NCI-H460 (cell line): ENCODE results near the gene VPS13D. TPM values are rescaled to one million over a fixed set of nuclear protein-coding genes. Genes with fewer than 3 reads are reported as not detected.

Experiments
- DNase-seq: peaks from one replicate; pipeline ENCODE4 v3.0.0-alpha.2; 2016; ENCODE audit warnings: low read depth; ENCODE audit errors: extremely low read depth
- total RNA-seq: library from RNA; depleted of rRNA; stranded (reverse); fragments of >200 nt; shearing (Covaris generic); gene quantifications from 2 replicates; pipeline ENCODE4 v1.2.3, GENCODE V29; 2014

Gene VPS13D
- total RNA-seq, 1 experiment from 2014 or later = 13.7 TPM

- no peak for DNase-seq
These were observed 103.4 kb downstream of the VPS13D start for GRCh38 chr1:12333036-12333785.

DNA sequence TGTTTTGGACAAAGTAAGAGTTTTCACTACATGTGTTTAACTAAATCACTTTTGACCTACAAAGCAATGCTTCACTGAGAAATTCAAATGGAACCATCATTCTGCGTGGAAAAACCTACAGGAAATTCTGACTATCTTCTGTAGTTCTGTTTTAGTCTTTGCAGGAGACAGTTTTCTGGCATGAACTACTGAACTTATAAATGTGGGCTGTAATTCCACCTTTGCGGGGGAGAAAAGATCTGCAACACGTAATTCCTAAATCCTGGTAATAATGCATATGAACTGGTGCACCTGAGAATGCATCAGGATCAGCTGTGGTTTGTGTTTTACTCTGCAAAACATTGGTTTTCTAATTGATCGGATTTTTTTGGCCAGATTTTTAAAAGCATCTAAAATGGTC, 106.0 kb downstream of the VPS13D start:
- DNase-seq = no peak

GRCh38 chr1:12336413-12336812, 106.6 kb downstream of the VPS13D start:
- no peak for DNase-seq

GRCh38 chr1:12338017-12338416, 108.2 kb downstream of the VPS13D start:
- no peak for DNase-seq

DNA sequence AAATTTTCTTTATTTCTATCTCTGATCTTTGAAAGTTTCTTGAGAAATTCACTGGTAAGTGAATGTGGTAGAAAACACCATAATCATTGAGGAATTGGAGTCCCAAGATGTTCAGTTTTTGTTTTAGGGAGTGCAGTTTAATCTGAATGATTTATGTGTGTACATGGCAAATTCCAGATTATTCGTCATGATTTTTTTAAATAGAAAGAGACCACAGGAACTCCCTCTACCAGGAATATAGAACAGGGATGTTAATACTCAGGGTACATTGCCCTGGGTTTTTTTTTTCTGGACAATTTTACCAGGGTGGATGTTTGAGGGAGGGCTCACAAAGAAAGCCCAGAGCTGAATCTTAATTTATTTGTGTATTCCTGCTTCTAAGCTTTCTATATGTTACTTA, 109.0 kb downstream of the VPS13D start:
- DNase-seq = no peak

- DNase-seq = no peak
These were observed 109.6 kb downstream of the VPS13D start for GRCh38 chr1:12339396-12339795.

- DNase-seq = no peak
These were observed 110.1 kb downstream of the VPS13D start for GRCh38 chr1:12339811-12340543.

GRCh38 chr1:12340544-12340930, 110.7 kb downstream of the VPS13D start:
- no peak for DNase-seq

DNA sequence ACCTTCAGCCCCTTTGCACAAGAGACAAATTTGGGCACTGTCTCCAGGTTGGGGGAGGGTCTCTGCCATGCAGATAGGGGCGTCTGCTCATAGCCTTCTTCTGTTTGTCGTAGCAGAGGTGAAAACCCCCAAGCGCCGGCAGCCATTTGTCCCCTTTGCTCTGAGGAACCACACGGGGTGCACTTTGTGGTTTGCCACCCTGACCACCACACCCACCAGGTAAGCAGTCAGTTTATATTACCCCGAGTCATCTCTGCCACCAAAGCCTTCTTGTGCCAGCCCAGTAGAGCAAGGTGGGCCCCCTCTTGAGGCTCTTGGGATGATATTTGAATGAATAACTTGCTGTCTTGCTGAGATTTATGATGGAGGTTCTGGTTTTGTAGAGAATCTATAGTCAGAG, 111.8 kb downstream of the VPS13D start:
- DNase-seq = no peak

- DNase-seq = no peak
These were observed 112.7 kb downstream of the VPS13D start for GRCh38 chr1:12342401-12343003.

- no peak for DNase-seq
These were observed 114.1 kb downstream of the VPS13D start for GRCh38 chr1:12343823-12344487.

DNA sequence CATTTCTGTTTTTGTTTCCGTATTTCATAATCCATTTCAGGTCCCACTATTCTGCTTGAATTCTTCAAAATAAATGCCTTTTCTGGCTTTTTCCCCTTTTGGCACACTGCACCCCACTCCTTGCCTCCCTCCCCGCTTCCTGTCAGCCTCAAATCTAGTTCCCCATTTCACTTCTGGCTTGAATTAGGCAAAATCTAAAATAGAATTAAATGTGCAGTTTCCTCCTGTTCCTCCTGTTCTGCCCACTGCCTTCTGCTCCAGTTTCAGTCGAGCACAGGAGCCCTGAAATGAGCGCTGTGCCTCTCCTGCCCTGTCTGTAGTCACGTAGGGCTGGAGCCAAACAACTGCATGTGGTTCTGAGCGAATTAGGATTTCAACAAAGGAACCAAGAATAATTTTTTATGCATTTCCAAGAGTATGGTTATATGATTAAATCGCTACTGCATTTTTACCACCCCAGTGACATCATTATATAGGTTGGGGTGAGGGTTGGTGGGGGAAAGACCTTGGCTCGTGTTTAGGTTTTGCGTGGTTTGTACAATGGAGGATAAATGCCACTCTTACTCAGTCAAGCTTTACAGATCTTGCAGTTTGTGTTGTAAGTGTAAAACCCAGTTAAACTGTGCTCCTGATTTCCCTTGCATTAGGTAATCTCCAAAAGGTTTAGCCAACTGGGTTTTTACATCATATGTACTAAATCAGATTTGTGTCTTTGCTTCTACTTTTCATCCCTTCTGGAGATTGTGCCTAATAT, 114.9 kb downstream of the VPS13D start:
- DNase-seq = no peak

- DNase-seq = no peak
These were observed 115.8 kb downstream of the VPS13D start for GRCh38 chr1:12345350-12346217.

DNA sequence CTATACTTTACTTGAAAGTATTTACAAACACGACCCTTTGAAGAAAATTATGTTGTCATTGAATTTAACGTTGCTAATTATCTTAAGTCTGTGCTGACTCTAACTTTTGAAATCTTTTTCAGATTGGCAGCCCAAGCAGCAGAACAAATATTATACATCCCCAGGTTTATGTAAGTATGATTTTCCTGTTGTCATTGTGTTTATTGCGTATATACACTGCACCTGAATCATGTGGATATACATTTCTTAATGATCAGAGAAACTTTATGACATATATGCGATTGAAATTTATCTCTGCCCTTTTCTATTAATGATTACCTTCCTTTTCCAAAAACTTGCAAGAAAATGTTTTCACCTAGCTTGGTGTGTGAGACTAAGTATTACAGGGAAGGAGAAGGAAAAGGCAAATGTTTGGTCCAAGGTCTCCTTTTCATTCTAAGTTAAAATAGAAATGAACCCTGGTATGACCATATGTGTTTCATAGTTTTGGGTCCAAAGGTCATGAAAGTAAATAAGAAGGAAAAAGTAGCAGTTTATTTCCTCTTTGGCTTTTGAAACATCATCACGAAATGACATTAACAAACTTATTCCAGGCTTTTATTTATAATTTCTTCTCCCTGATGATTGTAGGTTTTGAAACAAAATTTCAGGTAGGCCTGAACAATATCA, 116.8 kb downstream of the VPS13D start:
- DNase-seq = no peak

DNA sequence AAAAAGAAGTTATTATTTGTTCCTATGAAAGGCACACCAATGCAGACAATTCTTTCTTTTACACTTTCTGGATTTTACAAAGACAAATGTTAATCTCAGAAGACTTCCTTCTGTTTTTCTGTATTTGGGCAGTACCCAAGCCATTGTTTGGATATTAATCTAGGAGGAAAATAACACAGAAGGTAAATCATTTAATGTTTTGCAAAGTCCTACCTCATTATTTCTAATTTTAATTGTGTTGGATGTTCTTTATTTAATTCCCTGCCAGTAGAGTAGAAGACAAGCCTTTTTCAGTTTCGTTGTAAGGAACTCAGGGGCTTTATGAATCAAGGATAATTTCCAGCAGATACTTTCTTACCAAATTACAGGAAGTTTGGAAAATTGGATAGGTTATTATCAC, 118.3 kb downstream of the VPS13D start:
- DNase-seq = no peak

DNA sequence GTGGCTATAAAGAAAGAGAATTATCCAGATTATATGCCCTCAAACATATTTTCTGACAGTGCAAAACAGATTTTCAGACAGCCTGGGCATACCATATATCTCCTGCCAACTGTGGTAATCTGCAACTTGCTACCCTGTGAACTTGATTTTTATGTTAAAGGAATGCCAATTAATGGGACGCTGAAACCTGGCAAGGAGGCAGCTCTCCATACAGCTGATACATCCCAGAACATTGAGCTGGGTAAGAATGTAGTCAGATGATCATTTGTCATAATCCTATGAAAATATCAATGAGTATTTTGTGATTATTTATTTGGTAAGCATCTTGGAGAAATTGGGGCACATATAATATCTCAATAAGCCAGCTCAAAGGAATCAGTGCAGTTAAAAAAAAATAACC, 124.2 kb downstream of the VPS13D start:
- no peak for DNase-seq

- DNase-seq = no peak
These were observed 126.4 kb downstream of the VPS13D start for GRCh38 chr1:12356004-12356890.

GRCh38 chr1:12358499-12358898, 128.7 kb downstream of the VPS13D start:
- DNase-seq = no peak
